ENCODE measurements around the gene DNER. TPM values are rescaled to one million over a fixed set of nuclear protein-coding genes. Genes with fewer than 3 reads are reported as not detected.

DNER gene
- total and polyA plus RNA-seq, 2 of the 4 experiments (the other 2 are of a cell fraction) = under 0.01 to 0.14 TPM

GRCh38 chr2:229673676-229674075 is 40.7 kb downstream of the DNER start:
- in situ Hi-C loops (cut with MboI; ENCODE audit: low sequenced_read_pairs) = no loop called here
- ChIA-PET POLR2A (ENCODE audit: unreplicated experiment) (no interaction called here), CTCF (no interaction called here)
- Histone ChIP-seq H4K20me1 (ENCODE audit: insufficient read depth, low read length) (no peaks in the 10 kb centered on the region), H2BK15ac (ENCODE audit: low read depth, low read length) (no peak overlapping the region), H3K9me3 (ENCODE audit: control insufficient read depth, insufficient read depth, low read length) (0 out of 2 replicates have a peak, but pooled peaks cover 6% of the 10 kb centered on the region), H3K27ac (ENCODE audit: insufficient read depth, low read length) (no peak overlapping the region), H2BK120ac (ENCODE audit: low read depth, low read length) (no peak overlapping the region), H4K8ac (ENCODE audit: low read depth in 2 of 2, low read length in 2 of 2) (no peak overlapping the region), H2AK5ac (ENCODE audit: low read depth, low read length) (no peak overlapping the region), H3K23ac (ENCODE audit: low read depth, low read length) (no peak overlapping the region), H3K27me3 (ENCODE audit: control insufficient read depth, insufficient read depth, low read length) (no peaks in the 10 kb centered on the region), H3K14ac (replicated peaks; ENCODE audit: low read depth, low read length) (no peak overlapping the region), H3K18ac (ENCODE audit: low read depth, low read length) (no peak overlapping the region), H3K36me3 (ENCODE audit: control insufficient read depth, insufficient read depth, low read length) (no peaks in the 10 kb centered on the region), H2AK9ac (replicated peaks; ENCODE audit: low read depth, low read length, poor library complexity) (peak overlapping the region; percentile 72), H2BK5ac (ENCODE audit: low read depth, low read length, poor library complexity, severe bottlenecking) (no peak overlapping the region), H3K4me3 (ENCODE audit: insufficient read depth, low read depth, low read length) (no peak overlapping the region), H3K79me1 (ENCODE audit: low read depth in 1 of 2, low read length in 2 of 2) (no peaks in the 10 kb centered on the region), H2AFZ (replicated peaks; ENCODE audit: low read length, poor library complexity) (no peak overlapping the region), H3K9me1 (ENCODE audit: insufficient read depth, low read length) (no peaks in the 10 kb centered on the region), H4K91ac (ENCODE audit: insufficient read depth, low read depth, low read length) (no peak overlapping the region), H2BK20ac (ENCODE audit: low read depth, low read length) (no peak overlapping the region), H3K4me1 (ENCODE audit: control insufficient read depth, insufficient read depth, low read length) (no peaks in the 10 kb centered on the region), H4K5ac (ENCODE audit: low read depth, low read length) (no peak overlapping the region), H3K4ac (ENCODE audit: low read depth, low read length) (no peak overlapping the region), H3K4me2 (ENCODE audit: low read depth, low read length) (no peak overlapping the region), H3K56ac (ENCODE audit: extremely low read depth, insufficient read depth, low read length) (no peak overlapping the region), H3K9ac (ENCODE audit: low read depth, low read length) (no peak overlapping the region)
- no CpG with 5 or more reads among the region's 5 CpGs for WGBS, 2 experiments (ENCODE audit: extremely low coverage in 2 of 2, insufficient read length in 1 of 2)
- dilution Hi-C loops (cut with HindIII; ENCODE audit: low sequenced_read_pairs, unreplicated experiment) = no loop called here
- BruUV-seq (replicated peaks) = no TSS peak
- TF ChIP-seq MXI1 (IDR thresholded peaks at IDR 0.05; ENCODE audit: borderline replicate concordance, low read depth, low read length) = no peak
- TF ChIP-seq SMC3 (IDR thresholded peaks at IDR 0.05; ENCODE audit: low read depth, low read length) = no peak
- no peak for TF ChIP-seq ELK1 (IDR thresholded peaks at IDR 0.05; ENCODE audit: borderline replicate concordance, low read depth, low read length)
- TF ChIP-seq POLR2A (IDR thresholded peaks at IDR 0.05; ENCODE audit: low read depth, low read length) = no peak
- TF ChIP-seq CTCF (conservative IDR thresholded peaks at IDR 0.05; ENCODE audit: low read depth, low read length) = no peak
- TF ChIP-seq MAFK (IDR thresholded peaks at IDR 0.05; ENCODE audit: low read depth, low read length) = no peak
- no peak for TF ChIP-seq FOS (IDR thresholded peaks at IDR 0.05; ENCODE audit: low read depth, low read length)
- no peak for TF ChIP-seq RCOR1 (IDR thresholded peaks at IDR 0.05; ENCODE audit: insufficient replicate concordance, low read length)
- no peak for TF ChIP-seq CHD1 (IDR thresholded peaks at IDR 0.05; ENCODE audit: low read depth, low read length)
- no peak for TF ChIP-seq MAZ (IDR thresholded peaks at IDR 0.05; ENCODE audit: borderline replicate concordance, low read depth, low read length)
- TF ChIP-seq USF2 (IDR thresholded peaks at IDR 0.05; ENCODE audit: low read depth, low read length) = no peak
- no peak for TF ChIP-seq BHLHE40 (IDR thresholded peaks at IDR 0.05; ENCODE audit: low read depth, low read length)
- intact Hi-C loops (cut with micrococcal nuclease) = no loop called here
- DNase-seq (no peak), ATAC-seq (ENCODE audit: low read depth) (no peak)

Measured in IMR-90 (cell line).